GM23338 (cell line): ENCODE results near the gene RXRA. TPM values are rescaled to one million over a fixed set of nuclear protein-coding genes. Genes with fewer than 3 reads are reported as not detected.

ENCODE experiments used
- ATAC-seq: fragments of 200-7000 bp; cut with Tn5 transposase; 3 replicates; pipeline ENCODE4 v1.9.1; 2020
- DNase-seq: peaks from one replicate; pipeline ENCODE4 v3.0.0-alpha.2; 2015; ENCODE audit warnings: low spot score
- H2AFZ ChIP-seq: fragments of 200-600 bp; sonication (generic); 2 replicates; pipeline ENCODE4 v1.8.0; 2016; ENCODE audit warnings: antibody characterized with exemption, mild to moderate bottlenecking, moderate library complexity
- H3F3A ChIP-seq: fragments of 200-600 bp; sonication (generic); replicated peaks from 2 replicates; pipeline ENCODE4 v1.8.0; 2017; ENCODE audit warnings: antibody characterized with exemption, mixed run types, low read depth
- H3K27ac ChIP-seq: fragments of 200-600 bp; sonication (generic); 2 replicates; pipeline ENCODE4 v1.6.1; 2016; ENCODE audit warnings: low read depth
- H3K27me3 ChIP-seq: fragments of 200-600 bp; sonication (generic); 2 replicates; pipeline ENCODE4 v1.8.0; 2016; ENCODE audit warnings: mild to moderate bottlenecking, mixed run types, moderate library complexity; ENCODE audit not compliant: insufficient read depth
- H3K36me3 ChIP-seq: fragments of 200-600 bp; sonication (generic); 2 replicates; pipeline ENCODE4 v1.8.0; 2016; ENCODE audit warnings: mild to moderate bottlenecking; ENCODE audit not compliant: insufficient read depth
- H3K4me1 ChIP-seq: fragments of 200-600 bp; sonication (generic); 2 replicates; pipeline ENCODE4 v1.8.0; 2016; ENCODE audit warnings: mild to moderate bottlenecking, moderate library complexity; ENCODE audit not compliant: insufficient read depth
- H3K4me2 ChIP-seq: fragments of 200-600 bp; sonication (generic); 2 replicates; pipeline ENCODE4 v1.7.1; 2017; ENCODE audit warnings: mixed run types
- H3K4me3 ChIP-seq: fragments of 200-600 bp; sonication (generic); 2 replicates; pipeline ENCODE4 v1.6.1; 2016; ENCODE audit warnings: mixed run types
- H3K79me2 ChIP-seq: fragments of 200-600 bp; sonication (generic); replicated peaks from 2 replicates; pipeline ENCODE4 v1.8.0; 2017; ENCODE audit warnings: mild to moderate bottlenecking; ENCODE audit not compliant: insufficient read depth
- H3K9me2 ChIP-seq: fragments of 200-600 bp; sonication (generic); 2 replicates; pipeline ENCODE4 v1.8.0; 2017; ENCODE audit not compliant: insufficient read depth
- H4K20me1 ChIP-seq: fragments of 200-600 bp; sonication (generic); replicated peaks from 2 replicates; pipeline ENCODE4 v1.8.0; 2017; ENCODE audit warnings: mild to moderate bottlenecking; ENCODE audit not compliant: insufficient read depth
- H3K27ac Mint-ChIP-seq: 2 replicates; pipeline ENCODE4 v1.8.0; 2020; ENCODE audit warnings: inconsistent platforms, mild to moderate bottlenecking, moderate library complexity, mixed read lengths
- H3K27me3 Mint-ChIP-seq: 3 replicates; pipeline ENCODE4 v1.8.0; 2022; ENCODE audit warnings: low read depth, mild to moderate bottlenecking, moderate library complexity, mixed read lengths, inconsistent platforms; ENCODE audit not compliant: insufficient read depth, poor library complexity
- H3K36me3 Mint-ChIP-seq: 3 replicates; pipeline ENCODE4 v1.8.0; 2021; ENCODE audit warnings: low read depth, mild to moderate bottlenecking, inconsistent platforms, moderate library complexity, mixed read lengths
- H3K4me1 Mint-ChIP-seq: 3 replicates; pipeline ENCODE4 v1.8.0; 2020; ENCODE audit warnings: mild to moderate bottlenecking, inconsistent platforms, mixed read lengths
- H3K4me3 Mint-ChIP-seq: 3 replicates; pipeline ENCODE4 v1.8.0; 2021; ENCODE audit warnings: moderate library complexity, mild to moderate bottlenecking, inconsistent platforms, mixed read lengths
- H3K9me3 Mint-ChIP-seq: 3 replicates; pipeline ENCODE4 v1.8.0; 2020; ENCODE audit warnings: moderate library complexity, mild to moderate bottlenecking, inconsistent platforms, mixed read lengths
- CREB1 ChIP-seq: fragments of 250-450 bp; sonication (Bioruptor Pico); IDR thresholded peaks from 2 replicates; pipeline ENCODE4 v1.5.0; 2020; ENCODE audit warnings: low read depth, mild to moderate bottlenecking, moderate library complexity
- EZH2 ChIP-seq: fragments of 200-600 bp; sonication (generic); IDR thresholded peaks from one replicate; pipeline ENCODE4 v1.8.0; 2017; ENCODE audit warnings: antibody characterized with exemption, mild to moderate bottlenecking, low read depth; ENCODE audit not compliant: unreplicated experiment
- EZH2phosphoT487 ChIP-seq: fragments of 200-600 bp; sonication (generic); IDR thresholded peaks from one replicate; pipeline ENCODE4 v1.8.1; 2018; ENCODE audit warnings: antibody characterized with exemption; ENCODE audit not compliant: unreplicated experiment
- JUNB ChIP-seq: IDR thresholded peaks from one replicate; pipeline ENCODE4 v1.6.1; 2016; ENCODE audit warnings: antibody characterized with exemption; ENCODE audit not compliant: unreplicated experiment
- NANOG ChIP-seq: IDR thresholded peaks from 2 replicates; pipeline ENCODE4 v1.6.1; 2016; ENCODE audit warnings: antibody characterized with exemption, borderline replicate concordance
- POLR2AphosphoS5 ChIP-seq: IDR thresholded peaks from 2 replicates; pipeline ENCODE4 v1.6.1; 2016; ENCODE audit warnings: antibody characterized with exemption, low read depth
- STAT1 ChIP-seq: IDR thresholded peaks from one replicate; pipeline ENCODE4 v1.6.1; 2016; ENCODE audit warnings: antibody characterized with exemption; ENCODE audit not compliant: unreplicated experiment
- ZNF114 ChIP-seq: fragments of 250-450 bp; sonication (Bioruptor Pico); IDR thresholded peaks from 2 replicates; pipeline ENCODE4 v1.5.0; 2020; ENCODE audit warnings: mild to moderate bottlenecking, moderate library complexity
- polyA plus RNA-seq: library from polyadenylated mRNA; unstranded; fragments of >200 nt; fragmentation: Nextera tagmentation; extraction: Ambion mirVana; gene quantifications from 2 replicates; pipeline ENCODE4 v1.2.1, GENCODE V29; 2016
- total RNA-seq: library from RNA; depleted of rRNA; stranded (reverse); fragments of >200 nt; shearing (Covaris generic); gene quantifications from 2 replicates; pipeline ENCODE4 v1.2.3, GENCODE V29; 2014
- TF ChIP-seq, protein P1 (sequence below): IDR thresholded peaks from 2 replicates; pipeline ENCODE4 v1.6.1; 2016; ENCODE audit warnings: antibody characterized with exemption
- TF ChIP-seq, protein P2 (sequence below): IDR thresholded peaks from one replicate; pipeline ENCODE4 v1.6.1; 2018; ENCODE audit warnings: antibody characterized with exemption; ENCODE audit not compliant: unreplicated experiment
- TF ChIP-seq, protein P3 (sequence below), 2 experiments: fragments of 200-600 bp in 1 of 2; sonication (generic) in 1 of 2; conservative IDR thresholded peaks; 2 replicates each; pipeline versions ENCODE4 v1.5.1 to v1.6.1; 2016 to 2017; ENCODE audit warnings: antibody characterized with exemption in 2 of 2, low read depth in 2 of 2, mild to moderate bottlenecking in 2 of 2, moderate library complexity in 1 of 2

The RXRA gene
- total and polyA plus RNA-seq, 2 experiments from 2014 or later, result 4.9 to 17.9 TPM

DNA sequence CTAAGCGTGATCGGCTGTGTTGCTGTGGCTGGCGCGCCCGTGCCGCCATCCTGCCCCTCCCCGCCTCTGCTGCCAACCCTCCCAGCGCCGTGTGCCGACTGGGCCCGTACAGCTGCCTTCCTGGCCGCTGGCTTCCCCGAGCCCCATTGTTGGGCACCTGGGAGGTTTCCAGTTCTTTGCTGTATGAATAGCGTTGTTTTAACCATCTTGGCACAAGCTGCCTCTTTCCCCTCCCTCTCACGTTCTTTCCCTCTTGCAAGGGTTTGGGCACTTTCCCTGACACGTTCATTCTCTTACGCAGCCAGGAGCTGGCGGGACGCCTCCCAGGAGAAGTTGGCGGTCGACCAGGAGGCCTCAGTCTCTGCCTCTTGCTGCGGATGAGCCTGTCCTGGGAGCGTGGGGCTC is 43.1 kb upstream of the RXRA start:
- no peaks in the 10 kb centered on the region for H4K20me1 ChIP-seq
- peaks cover 5% of the 10 kb centered on the region for H3K27me3 Mint-ChIP-seq
- no peak overlapping the region for H2AFZ ChIP-seq
- no peaks in the 10 kb centered on the region for H3K79me2 ChIP-seq
- no peaks in the 10 kb centered on the region for H3K9me3 Mint-ChIP-seq
- no peak overlapping the region for H3K27ac Mint-ChIP-seq
- no peak overlapping the region for H3K4me3 ChIP-seq
- TF ChIP-seq EZH2 (no peak), EZH2phosphoT487 (no peak)
- TF ChIP-seq, protein P1, sequence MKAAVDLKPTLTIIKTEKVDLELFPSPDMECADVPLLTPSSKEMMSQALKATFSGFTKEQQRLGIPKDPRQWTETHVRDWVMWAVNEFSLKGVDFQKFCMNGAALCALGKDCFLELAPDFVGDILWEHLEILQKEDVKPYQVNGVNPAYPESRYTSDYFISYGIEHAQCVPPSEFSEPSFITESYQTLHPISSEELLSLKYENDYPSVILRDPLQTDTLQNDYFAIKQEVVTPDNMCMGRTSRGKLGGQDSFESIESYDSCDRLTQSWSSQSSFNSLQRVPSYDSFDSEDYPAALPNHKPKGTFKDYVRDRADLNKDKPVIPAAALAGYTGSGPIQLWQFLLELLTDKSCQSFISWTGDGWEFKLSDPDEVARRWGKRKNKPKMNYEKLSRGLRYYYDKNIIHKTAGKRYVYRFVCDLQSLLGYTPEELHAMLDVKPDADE, result no peak
- TF ChIP-seq, protein P2, sequence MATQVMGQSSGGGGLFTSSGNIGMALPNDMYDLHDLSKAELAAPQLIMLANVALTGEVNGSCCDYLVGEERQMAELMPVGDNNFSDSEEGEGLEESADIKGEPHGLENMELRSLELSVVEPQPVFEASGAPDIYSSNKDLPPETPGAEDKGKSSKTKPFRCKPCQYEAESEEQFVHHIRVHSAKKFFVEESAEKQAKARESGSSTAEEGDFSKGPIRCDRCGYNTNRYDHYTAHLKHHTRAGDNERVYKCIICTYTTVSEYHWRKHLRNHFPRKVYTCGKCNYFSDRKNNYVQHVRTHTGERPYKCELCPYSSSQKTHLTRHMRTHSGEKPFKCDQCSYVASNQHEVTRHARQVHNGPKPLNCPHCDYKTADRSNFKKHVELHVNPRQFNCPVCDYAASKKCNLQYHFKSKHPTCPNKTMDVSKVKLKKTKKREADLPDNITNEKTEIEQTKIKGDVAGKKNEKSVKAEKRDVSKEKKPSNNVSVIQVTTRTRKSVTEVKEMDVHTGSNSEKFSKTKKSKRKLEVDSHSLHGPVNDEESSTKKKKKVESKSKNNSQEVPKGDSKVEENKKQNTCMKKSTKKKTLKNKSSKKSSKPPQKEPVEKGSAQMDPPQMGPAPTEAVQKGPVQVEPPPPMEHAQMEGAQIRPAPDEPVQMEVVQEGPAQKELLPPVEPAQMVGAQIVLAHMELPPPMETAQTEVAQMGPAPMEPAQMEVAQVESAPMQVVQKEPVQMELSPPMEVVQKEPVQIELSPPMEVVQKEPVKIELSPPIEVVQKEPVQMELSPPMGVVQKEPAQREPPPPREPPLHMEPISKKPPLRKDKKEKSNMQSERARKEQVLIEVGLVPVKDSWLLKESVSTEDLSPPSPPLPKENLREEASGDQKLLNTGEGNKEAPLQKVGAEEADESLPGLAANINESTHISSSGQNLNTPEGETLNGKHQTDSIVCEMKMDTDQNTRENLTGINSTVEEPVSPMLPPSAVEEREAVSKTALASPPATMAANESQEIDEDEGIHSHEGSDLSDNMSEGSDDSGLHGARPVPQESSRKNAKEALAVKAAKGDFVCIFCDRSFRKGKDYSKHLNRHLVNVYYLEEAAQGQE, result no peak
- no peak overlapping the region for H3K27ac ChIP-seq
- no peaks in the 10 kb centered on the region for H3K36me3 ChIP-seq
- DNase-seq (no peak), ATAC-seq (no peak)
- H3K36me3 Mint-ChIP-seq, result no peaks in the 10 kb centered on the region
- H3K9me2 ChIP-seq, result no peaks in the 10 kb centered on the region
- no peak overlapping the region for H3K4me2 ChIP-seq
- no peaks in the 10 kb centered on the region for H3K27me3 ChIP-seq
- no peak overlapping the region for H3K4me3 Mint-ChIP-seq
- H3F3A ChIP-seq, result no peaks in the 10 kb centered on the region
- H3K4me1 ChIP-seq, result no peaks in the 10 kb centered on the region
- H3K4me1 Mint-ChIP-seq, result peaks cover 6% of the 10 kb centered on the region; the same call in 2 of the 3 replicates

DNA sequence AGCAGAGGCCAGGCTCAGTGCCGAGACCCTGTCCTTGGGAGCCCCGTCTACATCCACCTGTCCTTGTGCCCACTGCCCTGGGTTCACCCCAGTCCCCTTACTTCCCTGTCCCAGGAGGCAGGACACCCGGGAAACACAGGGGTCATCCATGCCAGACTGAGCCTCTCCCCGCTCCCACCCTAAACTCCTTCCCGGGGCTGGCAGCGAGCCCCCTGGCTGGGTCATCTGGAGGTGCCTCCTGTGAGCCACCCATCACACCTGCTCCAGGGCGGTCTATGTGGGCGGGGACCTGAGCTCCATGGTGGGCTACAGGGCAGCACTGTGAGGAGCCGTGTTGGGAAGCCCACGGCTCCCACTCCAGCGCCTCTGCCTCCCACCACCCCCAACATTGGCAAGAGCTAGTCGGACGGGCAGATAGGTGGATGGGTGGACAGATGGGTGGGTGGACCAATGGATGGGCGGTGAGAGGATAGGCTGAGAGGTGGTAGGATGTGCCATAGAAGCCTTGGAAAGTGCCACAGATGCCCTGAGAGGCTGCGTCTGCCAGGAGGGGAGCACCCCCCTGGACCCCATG is 42.5 kb upstream of the RXRA start:
- no peak for ATAC-seq
- H3K9me2 ChIP-seq, result no peaks in the 10 kb centered on the region
- no peaks in the 10 kb centered on the region for H4K20me1 ChIP-seq
- TF ChIP-seq ZNF114 (CRISPR knock-in tag), result no peak
- TF ChIP-seq, protein P1, result no peak
- no peak for TF ChIP-seq EZH2
- TF ChIP-seq STAT1, result no peak
- no peak for TF ChIP-seq EZH2phosphoT487
- no peak for TF ChIP-seq JUNB
- TF ChIP-seq, protein P3, sequence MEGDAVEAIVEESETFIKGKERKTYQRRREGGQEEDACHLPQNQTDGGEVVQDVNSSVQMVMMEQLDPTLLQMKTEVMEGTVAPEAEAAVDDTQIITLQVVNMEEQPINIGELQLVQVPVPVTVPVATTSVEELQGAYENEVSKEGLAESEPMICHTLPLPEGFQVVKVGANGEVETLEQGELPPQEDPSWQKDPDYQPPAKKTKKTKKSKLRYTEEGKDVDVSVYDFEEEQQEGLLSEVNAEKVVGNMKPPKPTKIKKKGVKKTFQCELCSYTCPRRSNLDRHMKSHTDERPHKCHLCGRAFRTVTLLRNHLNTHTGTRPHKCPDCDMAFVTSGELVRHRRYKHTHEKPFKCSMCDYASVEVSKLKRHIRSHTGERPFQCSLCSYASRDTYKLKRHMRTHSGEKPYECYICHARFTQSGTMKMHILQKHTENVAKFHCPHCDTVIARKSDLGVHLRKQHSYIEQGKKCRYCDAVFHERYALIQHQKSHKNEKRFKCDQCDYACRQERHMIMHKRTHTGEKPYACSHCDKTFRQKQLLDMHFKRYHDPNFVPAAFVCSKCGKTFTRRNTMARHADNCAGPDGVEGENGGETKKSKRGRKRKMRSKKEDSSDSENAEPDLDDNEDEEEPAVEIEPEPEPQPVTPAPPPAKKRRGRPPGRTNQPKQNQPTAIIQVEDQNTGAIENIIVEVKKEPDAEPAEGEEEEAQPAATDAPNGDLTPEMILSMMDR (conservative IDR thresholded peaks at IDR 0.05; ENCODE audit: low read depth in 2 of 2), result no peak
- TF ChIP-seq POLR2AphosphoS5, result no peak
- no peak for TF ChIP-seq NANOG
- TF ChIP-seq, protein P2, result no peak
- no peak for TF ChIP-seq CREB1

More for the DNA sequence above, 42.5 kb upstream of the RXRA start:
- Histone ChIP-seq H3K4me1 (no peaks in the 10 kb centered on the region), H3K79me2 (no peaks in the 10 kb centered on the region), H2AFZ (no peak overlapping the region), H3K36me3 (no peaks in the 10 kb centered on the region), H3K4me3 (no peak overlapping the region), H3K27ac (no peak overlapping the region), H3K4me2 (no peak overlapping the region), H3K27me3 (no peaks in the 10 kb centered on the region), H3F3A (no peaks in the 10 kb centered on the region)
- Mint-ChIP-seq H3K36me3 (no peaks in the 10 kb centered on the region), H3K9me3 (no peaks in the 10 kb centered on the region), H3K4me3 (no peak overlapping the region), H3K27me3 (peaks cover 4% of the 10 kb centered on the region), H3K27ac (no peak overlapping the region), H3K4me1 (peaks cover 6% of the 10 kb centered on the region; the same call in 2 of the 3 replicates)
- DNase-seq, result no peak
